Endodermal cell (in vitro differentiated cells): ENCODE results near the gene BRD3. TPM values are rescaled to one million over a fixed set of nuclear protein-coding genes. Genes with fewer than 3 reads are reported as not detected.
A peak's percentile ranks its signal among the peaks of the same experiment; 100 is the strongest.

Experiments used
- DNase-seq: peaks from one replicate; pipeline ENCODE4 v3.0.0-alpha.2; 2017
- H3K27ac ChIP-seq: 2 replicates; pipeline ENCODE4 v1.5.1; 2013; ENCODE audit warnings: mild to moderate bottlenecking, low read depth, low read length, moderate library complexity
- H3K27me3 ChIP-seq: 2 replicates; pipeline ENCODE4 v1.6.1; 2013; ENCODE audit warnings: mild to moderate bottlenecking, low read length, moderate library complexity; ENCODE audit not compliant: insufficient read depth, control insufficient read depth, poor library complexity, severe bottlenecking
- H3K36me3 ChIP-seq: 2 replicates; pipeline ENCODE4 v1.7.0; 2013; ENCODE audit warnings: mild to moderate bottlenecking, low read length, moderate library complexity; ENCODE audit not compliant: control insufficient read depth, insufficient read depth
- H3K4me1 ChIP-seq: one replicate; pipeline ENCODE4 v1.7.0; 2013; ENCODE audit warnings: low read length; ENCODE audit not compliant: control insufficient read depth, insufficient read depth
- H3K4me3 ChIP-seq: 2 replicates; pipeline ENCODE4 v1.5.1; 2013; ENCODE audit warnings: mild to moderate bottlenecking, low read length, moderate library complexity
- H3K9ac ChIP-seq: 2 replicates; pipeline ENCODE4 v1.6.1; 2013; ENCODE audit warnings: mild to moderate bottlenecking, low read length, moderate library complexity; ENCODE audit not compliant: poor library complexity, severe bottlenecking; ENCODE audit errors: extremely low read depth
- H3K9me3 ChIP-seq: 2 replicates; pipeline ENCODE4 v1.6.1; 2013; ENCODE audit warnings: mild to moderate bottlenecking, low read length, moderate library complexity; ENCODE audit not compliant: control insufficient read depth
- H3K27ac Mint-ChIP-seq: 2 replicates; pipeline ENCODE4 v1.8.0; 2020; ENCODE audit warnings: mixed read lengths
- H3K27me3 Mint-ChIP-seq: 2 replicates; pipeline ENCODE4 v1.8.0; 2021; ENCODE audit warnings: mild to moderate bottlenecking, mixed read lengths; ENCODE audit not compliant: insufficient read depth
- H3K36me3 Mint-ChIP-seq: 2 replicates; pipeline ENCODE4 v1.8.0; 2020; ENCODE audit warnings: low read depth, mixed read lengths
- H3K4me1 Mint-ChIP-seq: 2 replicates; pipeline ENCODE4 v1.8.0; 2020; ENCODE audit warnings: mixed read lengths
- H3K4me3 Mint-ChIP-seq: 2 replicates; pipeline ENCODE4 v1.8.0; 2020; ENCODE audit warnings: mild to moderate bottlenecking, moderate library complexity, mixed read lengths
- H3K9me3 Mint-ChIP-seq: 2 replicates; pipeline ENCODE4 v1.8.0; 2020; ENCODE audit warnings: mild to moderate bottlenecking, mixed read lengths
- WGBS, 2 experiments: methylation state at CpG; one replicate each; pipeline versions ENCODE4 v1.1.5 to v1.1.7; 2013; ENCODE audit warnings: missing lambda C conversion rate in 2 of 2, mixed read lengths in 1 of 2; ENCODE audit not compliant: insufficient coverage in 1 of 2, insufficient read length in 1 of 2; 5-methylcytosine and 5-hydroxymethylcytosine counted together
- total RNA-seq, 2 donors: library from RNA; stranded (reverse); fragmentation: NEBNext Ultra II Directional in 1 of 2; extraction: Animal tissue kit (Norgen Biotek cat#: 25700) in 1 of 2; gene quantifications; 2 replicates in 1 of 2; 3 replicates in 1 of 2; pipeline ENCODE4 v1.2.1, GENCODE V29; 2021
- TF ChIP-seq, protein P1 (sequence below): fragments of 200-600 bp; sonication (generic); conservative IDR thresholded peaks from 2 replicates; pipeline ENCODE4 v1.5.0; 2021; ENCODE audit warnings: antibody characterized with exemption, mild to moderate bottlenecking

BRD3 gene
- total RNA-seq, 2 donors from 2014 or later: 92.3 to 103 TPM

DNA sequence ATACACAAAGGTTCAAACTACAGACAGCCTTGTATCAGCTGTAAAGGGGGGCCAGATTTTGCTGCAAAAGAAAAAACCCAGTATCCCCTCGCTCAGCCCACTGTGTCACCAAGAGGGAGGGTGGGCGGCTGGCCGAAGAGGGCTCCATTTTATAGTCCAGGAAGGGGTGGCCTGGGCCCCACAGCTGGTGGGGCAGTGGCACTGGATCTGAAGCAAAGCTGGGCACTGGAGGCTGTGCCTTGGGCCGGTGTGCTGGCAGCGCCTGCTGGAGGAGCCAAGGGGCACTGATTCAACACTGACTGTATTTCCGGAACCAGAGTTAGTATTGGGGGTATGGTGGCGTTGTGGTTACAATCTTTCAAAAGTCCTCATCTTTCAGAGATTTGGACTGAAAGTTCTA, 9.1 kb downstream of the BRD3 start:
- Mint-ChIP-seq H3K36me3 (peaks cover 3% of the 10 kb centered on the region), H3K9me3 (no peaks in the 10 kb centered on the region), H3K4me1 (peaks cover 20% of the 10 kb centered on the region), H3K27ac (peak overlapping the region; percentile 44), H3K27me3 (no peaks in the 10 kb centered on the region), H3K4me3 (no peak overlapping the region)
- TF ChIP-seq, protein P1, sequence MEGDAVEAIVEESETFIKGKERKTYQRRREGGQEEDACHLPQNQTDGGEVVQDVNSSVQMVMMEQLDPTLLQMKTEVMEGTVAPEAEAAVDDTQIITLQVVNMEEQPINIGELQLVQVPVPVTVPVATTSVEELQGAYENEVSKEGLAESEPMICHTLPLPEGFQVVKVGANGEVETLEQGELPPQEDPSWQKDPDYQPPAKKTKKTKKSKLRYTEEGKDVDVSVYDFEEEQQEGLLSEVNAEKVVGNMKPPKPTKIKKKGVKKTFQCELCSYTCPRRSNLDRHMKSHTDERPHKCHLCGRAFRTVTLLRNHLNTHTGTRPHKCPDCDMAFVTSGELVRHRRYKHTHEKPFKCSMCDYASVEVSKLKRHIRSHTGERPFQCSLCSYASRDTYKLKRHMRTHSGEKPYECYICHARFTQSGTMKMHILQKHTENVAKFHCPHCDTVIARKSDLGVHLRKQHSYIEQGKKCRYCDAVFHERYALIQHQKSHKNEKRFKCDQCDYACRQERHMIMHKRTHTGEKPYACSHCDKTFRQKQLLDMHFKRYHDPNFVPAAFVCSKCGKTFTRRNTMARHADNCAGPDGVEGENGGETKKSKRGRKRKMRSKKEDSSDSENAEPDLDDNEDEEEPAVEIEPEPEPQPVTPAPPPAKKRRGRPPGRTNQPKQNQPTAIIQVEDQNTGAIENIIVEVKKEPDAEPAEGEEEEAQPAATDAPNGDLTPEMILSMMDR: no peak
- H3K9me3 ChIP-seq: no peaks in the 10 kb centered on the region
- WGBS, 2 experiments: 95 to 96% methylated on average over 7 of the region's 7 CpGs
- H3K4me1 ChIP-seq: no peaks in the 10 kb centered on the region
- no peaks in the 10 kb centered on the region for H3K27me3 ChIP-seq
- DNase-seq: no peak
- peaks cover 14% of the 10 kb centered on the region for H3K36me3 ChIP-seq
- no peak overlapping the region for H3K9ac ChIP-seq
- no peak overlapping the region for H3K27ac ChIP-seq
- no peak overlapping the region for H3K4me3 ChIP-seq

DNA sequence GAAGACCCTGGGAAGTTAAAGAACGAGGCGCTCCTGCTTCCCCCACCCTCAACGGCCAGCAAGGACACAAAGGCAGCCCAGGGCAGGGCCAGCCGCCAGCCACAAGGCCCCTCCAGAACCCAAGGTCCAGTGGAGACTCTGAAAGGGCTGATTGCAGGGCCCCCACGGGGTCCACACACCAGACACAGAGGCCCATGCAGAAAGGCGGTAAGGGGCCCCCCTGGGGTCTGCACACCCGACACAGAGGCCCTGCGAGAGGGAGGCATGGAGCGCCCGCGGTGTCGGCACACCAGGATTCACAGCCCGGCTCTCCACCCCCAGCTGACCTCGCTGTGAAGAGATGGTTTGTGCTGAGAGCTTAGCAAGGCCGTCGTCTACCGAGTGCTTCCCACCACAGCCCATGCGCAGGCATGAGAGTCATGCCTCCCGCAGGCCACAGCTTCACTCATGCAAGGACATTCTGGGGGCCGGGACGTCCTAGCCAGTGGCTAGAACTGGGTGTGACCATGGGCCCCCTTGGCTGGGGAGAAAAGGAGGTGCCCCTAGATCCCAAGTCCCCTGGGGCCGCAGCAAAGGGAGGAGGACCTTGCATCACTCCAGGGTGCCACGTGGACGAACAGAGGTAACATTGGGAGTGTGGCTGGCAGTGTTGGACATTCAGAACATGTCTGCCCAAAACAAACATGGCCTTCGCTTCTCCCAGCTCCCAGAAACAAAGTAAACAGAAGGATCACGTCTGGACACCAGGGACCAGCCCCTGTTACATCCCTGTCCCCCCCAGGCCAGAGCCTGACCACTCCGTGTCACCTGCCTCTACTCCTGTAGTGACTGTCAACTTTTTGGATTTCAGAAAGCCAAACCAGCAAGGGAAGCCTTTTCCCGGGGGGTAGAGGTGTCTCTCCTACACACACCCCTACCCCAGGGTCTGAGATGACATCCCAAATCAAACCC, 9.8 kb downstream of the BRD3 start:
- H3K27ac ChIP-seq: no peak overlapping the region
- Mint-ChIP-seq H3K27ac (peak overlapping the region; percentile 82), H3K9me3 (no peaks in the 10 kb centered on the region), H3K4me1 (peaks cover 20% of the 10 kb centered on the region), H3K36me3 (peaks cover under 1% of the 10 kb centered on the region), H3K4me3 (no peak overlapping the region), H3K27me3 (no peaks in the 10 kb centered on the region)
- no peaks in the 10 kb centered on the region for H3K4me1 ChIP-seq
- no peaks in the 10 kb centered on the region for H3K27me3 ChIP-seq
- TF ChIP-seq, protein P1: no peak
- WGBS, 2 experiments: 93% methylated on average over 21 to 28 of the region's 28 CpGs
- DNase-seq: peak; percentile 44
- H3K9ac ChIP-seq: no peak overlapping the region
- H3K4me3 ChIP-seq: no peak overlapping the region
- peaks cover 10% of the 10 kb centered on the region for H3K36me3 ChIP-seq
- no peaks in the 10 kb centered on the region for H3K9me3 ChIP-seq

DNA sequence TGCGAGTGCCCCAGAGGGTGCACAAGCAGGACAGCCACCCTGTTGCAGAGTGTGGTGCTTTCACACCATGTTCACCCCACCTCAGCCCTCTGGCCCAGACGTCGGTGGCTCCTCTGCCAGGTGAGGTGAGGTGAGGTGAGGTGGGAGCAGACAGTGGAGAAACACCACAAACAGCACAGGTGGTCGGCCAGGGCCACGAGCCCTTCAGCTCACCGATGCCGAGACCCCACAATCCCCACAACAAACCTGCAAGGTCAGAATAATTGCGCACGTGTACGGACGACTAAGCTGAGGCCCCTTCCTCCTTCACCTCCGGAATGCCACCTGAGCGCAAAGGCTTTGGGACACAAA, 10.5 kb downstream of the BRD3 start:
- no peak overlapping the region for H3K9ac ChIP-seq
- peak; percentile 37 for DNase-seq
- Mint-ChIP-seq H3K9me3 (no peaks in the 10 kb centered on the region), H3K4me1 (peaks cover 17% of the 10 kb centered on the region), H3K36me3 (peaks cover 7% of the 10 kb centered on the region), H3K27ac (peak overlapping the region; percentile 82), H3K4me3 (no peak overlapping the region), H3K27me3 (no peaks in the 10 kb centered on the region)
- no peaks in the 10 kb centered on the region for H3K9me3 ChIP-seq
- H3K36me3 ChIP-seq: peaks cover 17% of the 10 kb centered on the region
- TF ChIP-seq, protein P1: no peak
- H3K4me3 ChIP-seq: no peak overlapping the region
- H3K27me3 ChIP-seq: no peaks in the 10 kb centered on the region
- WGBS, 2 experiments: 83 to 98% methylated on average over 1 to 13 of the region's 13 CpGs
- H3K27ac ChIP-seq: no peak overlapping the region
- no peaks in the 10 kb centered on the region for H3K4me1 ChIP-seq
